ENCODE measurements around the gene TEKT5.

The TEKT5 gene

DNA sequence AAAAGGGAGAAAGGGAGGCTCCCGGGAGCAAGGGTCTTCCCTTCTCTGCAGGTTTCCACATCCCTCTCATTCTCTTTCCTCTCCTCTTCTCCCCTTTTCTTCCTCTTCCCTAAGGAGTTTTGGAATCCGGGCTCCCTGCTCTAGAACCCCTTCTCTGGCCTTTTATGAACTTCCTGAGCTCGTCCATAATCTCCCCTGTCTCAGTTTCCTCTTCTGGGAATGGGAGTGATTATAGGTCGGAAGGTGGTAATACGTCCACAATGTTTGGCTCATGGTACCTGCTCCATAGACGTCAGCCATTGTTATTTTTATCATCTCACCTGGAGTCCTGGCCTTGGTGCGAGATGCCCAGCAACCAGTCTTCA lies 113.9 kb downstream of the TEKT5 start:
- FAIRE-seq (no peak), DNase-seq (ENCODE audit: low spot score) (no peak)

DNA sequence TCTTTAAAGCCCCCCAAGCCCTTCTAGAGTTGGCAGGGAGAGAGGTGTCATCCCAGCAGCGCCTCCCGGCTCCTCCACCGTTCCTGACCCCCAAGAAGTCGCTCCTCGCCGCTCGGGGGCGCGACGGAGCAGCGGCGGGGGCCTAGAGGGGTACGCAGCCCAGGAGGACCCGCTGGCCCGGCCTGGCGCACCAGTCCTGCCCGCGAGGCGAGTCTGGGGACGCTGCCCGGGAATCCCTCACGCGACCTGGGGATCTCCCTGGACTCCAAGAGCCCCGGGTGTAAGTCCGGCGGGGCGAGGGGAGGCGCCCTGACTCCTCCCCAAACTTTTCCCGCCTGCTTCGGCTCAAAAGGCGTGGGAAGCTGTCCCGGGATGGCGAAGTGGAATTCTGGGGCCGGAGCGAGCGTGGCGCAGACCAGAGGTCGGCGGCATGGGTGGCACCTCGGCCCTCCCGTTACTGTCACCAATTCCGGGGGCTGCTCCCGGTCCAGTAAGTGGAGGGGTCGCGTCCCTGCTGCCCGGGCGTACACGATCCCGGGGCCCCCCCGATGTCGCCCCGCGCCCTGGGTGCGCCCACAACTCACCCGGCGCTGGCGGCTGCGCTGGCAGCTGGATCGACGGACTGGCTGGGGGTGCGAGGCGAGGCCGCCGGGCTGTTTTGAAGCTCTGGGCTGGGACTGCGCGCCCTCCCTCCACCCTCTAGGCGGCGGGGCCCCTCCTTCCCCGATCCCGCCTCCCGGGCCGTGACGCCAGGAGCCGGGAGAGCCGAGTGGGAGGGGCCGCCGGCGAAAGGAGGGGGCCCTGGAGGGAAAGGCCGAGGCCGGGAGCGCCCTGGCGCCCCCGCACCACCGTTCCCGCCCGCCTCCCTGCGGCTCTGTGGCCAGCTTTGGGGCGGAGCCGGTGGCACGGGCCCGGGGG lies 114.5 kb downstream of the TEKT5 start, which contains the start of gene EMP2:
Gene EMP2 (minus strand): TSS at position 634 of the 918 bp plus-strand sequence. CDS start 32,981 bp downstream, outside the sequence.
- DNase-seq (ENCODE audit: low spot score) (peak; percentile 45), FAIRE-seq (no peak)

DNA sequence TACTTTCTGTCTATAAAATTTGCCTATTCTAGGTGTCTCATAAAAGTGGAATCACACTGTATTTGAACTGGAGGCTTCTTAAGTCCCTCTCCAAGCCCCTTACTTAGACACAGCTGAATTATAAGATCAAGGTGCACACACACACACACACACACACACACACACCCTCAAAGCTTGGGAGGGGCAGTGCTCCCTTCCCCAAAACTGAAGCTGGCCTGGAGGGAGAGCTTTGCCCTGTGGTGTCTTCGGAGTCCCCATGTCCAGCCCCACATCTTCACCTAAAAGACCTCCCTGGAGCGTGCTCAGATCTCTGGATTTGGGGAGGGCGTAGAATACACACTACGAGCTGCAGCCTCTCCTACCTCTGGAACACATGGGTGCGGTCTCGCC lies 115.2 kb downstream of the TEKT5 start:
- no peak for FAIRE-seq

DNA sequence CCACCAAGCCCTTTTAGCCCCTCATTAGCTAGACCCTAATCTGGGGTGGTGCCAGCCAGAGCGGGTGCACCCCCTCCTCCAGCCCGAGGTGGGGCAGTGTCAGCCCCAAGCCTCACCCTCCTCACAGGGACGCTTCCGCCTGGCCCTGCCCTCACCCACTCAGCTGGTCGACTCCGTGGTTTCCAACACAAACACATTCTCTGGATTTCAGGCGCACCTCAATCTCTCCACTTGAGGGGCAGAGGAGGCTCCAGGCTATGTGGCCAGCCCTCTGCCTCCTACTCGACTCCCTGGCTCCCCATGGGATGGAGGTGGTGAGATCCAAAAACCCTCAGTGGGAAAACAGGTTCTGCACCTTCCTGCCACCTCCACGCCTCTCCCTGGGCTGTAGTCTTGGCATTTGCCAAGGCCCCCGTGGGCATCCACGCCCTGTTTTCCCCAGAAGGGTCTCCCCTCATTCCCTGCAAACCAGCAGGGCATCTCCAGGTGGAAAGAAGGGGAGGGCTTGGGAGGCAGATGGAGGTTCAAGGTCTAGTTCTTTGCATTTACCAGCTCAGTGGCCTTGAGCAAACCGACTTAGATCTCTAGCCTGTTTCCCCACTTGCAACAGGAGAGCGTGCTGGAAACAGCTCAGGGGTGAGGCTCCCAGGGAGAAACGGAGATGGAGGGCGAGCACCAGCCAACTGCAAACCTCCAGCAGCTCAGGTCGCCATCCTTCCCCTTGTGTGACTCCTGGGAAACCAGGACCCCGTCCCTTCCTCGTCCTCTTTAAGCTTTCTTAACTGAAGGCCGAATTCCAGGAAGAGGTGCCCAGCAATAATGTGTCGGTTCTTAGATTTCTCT lies 116.0 kb downstream of the TEKT5 start:
- DNase-seq (ENCODE audit: low spot score) = no peak
- no peak for FAIRE-seq

More for the DNA sequence above, 115.2 kb downstream of the TEKT5 start:
- no peak for DNase-seq (ENCODE audit: low spot score)

Data from RCC 7860 (cell line).